Measurements from ENCODE around the gene PALM.

Gene PALM

DNA sequence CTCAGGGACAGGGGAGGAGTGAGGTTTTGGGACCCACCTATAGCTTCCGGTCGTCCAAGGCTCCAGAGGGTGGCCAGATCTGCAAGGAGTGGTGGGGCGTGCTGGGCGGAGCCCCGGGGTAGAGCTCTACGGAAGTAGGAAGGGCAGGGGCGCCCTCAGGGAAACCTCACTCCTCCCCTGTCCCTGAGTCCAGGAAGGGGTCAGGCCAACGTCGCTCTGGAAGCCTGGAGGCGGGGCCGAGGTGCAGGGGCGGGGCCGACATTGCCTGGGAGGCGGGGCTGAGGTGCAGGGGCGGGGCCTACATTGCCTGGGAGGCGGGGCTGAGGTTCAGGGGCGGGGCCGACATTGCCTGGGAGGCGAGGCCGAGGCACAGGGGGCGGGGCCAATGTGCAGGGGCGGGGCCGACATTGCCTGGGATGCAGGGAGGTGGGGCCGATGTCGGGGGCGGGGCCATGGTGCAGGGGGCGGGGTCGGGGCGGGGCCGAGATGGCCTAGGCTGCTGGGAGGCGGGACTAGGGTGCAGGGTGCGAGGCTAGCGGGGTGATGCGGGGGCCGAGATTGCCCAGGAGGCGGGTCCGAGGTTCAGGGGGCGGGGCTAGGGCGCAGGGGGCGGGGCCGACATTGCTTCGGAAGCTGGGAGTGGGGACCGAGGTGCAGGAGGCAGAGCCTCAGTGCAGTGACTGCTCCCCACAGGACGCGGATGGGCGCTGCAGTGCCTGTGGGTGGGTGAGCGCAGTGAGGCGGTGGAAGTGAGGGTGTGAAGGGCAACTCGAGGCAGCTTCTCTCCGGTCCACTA is 4.9 kb upstream of the PALM start:
- TF ChIP-seq CTCF (conservative IDR thresholded peaks at IDR 0.05; ENCODE audit: low read depth, low read length) = no peak
- no peak overlapping the region for H3K4me3 ChIP-seq (ENCODE audit: low read length)
- no peak for DNase-seq (ENCODE audit: low read depth)

- H3K4me3 ChIP-seq (ENCODE audit: low read length) = no peak overlapping the region
- no peak for TF ChIP-seq CTCF (conservative IDR thresholded peaks at IDR 0.05; ENCODE audit: low read depth, low read length)
- no peak for DNase-seq (ENCODE audit: low read depth)
Observed at GRCh38 chr19:704447-704741, 4.3 kb upstream of the PALM start.

DNA sequence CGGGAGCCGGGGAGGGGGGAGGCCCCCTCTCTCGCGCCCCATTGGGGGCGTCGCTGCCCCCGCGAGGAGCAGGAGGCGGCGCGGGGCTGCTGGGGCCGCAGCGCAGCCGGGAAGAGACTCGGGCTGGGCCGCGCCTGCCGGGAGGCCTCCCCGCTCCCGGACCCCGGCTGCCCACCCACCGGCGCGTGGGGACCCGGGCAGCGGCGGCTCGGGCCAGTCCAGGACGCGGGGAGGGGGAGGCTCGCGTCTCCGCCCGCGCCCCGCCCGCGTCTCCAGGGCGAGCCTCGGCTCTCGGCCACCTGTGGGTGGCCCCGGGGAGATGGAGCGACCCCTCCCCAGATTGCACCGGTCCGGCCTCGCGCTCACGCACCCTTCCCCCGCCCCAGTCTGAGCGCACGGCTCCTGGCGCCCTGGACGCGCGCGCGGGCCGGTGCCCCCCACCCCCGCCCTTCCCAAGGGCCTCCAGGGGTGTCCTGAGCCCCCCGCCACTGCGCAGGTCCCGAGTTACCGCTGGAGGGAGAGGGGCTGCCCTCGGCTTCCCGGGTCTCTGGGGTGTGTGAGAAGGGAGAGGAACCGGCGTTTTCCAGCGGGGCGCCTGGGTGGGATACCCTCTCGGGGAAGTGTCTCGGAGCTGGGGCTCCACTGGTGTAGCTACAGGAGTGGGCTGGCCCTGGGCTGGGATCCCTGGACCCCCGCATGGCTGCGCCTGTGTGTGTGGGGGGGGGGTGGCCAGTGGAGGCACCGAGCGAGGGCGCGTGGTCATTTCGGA is 645 bp downstream of the PALM start:
- peak overlapping the region; percentile 52 for H3K4me3 ChIP-seq (ENCODE audit: low read length)

DNA sequence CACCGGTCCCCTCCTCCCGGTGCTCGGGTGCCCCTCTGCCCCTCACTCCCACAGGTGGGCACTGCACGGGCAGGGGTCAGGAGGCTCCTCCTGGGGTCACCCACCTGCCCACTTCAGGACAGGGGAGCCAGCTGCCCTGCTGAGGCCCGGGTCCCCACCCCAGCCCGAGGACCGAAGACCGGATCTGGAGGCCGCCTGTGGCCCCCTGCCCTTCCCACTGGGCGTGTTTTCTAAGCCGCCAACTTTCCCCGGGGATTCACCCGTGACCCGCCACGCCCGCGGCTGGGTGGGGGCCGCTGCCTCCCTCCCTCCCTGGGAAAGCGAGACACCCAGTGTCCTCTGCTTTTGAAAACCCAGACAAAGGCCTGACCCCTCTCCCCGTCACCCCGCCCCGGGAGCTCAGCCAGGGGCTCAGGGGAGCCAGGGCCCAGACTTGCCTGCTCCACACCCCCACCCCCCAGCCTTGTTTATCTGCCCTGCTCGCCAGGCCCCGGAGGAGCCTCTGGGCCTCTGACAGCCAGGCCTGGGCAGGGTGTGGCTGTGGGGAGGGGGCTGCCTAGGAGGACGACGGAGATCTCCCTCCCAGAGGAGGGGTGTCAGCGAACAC is 1.3 kb downstream of the PALM start:
- peak overlapping the region; percentile 52 for H3K4me3 ChIP-seq (ENCODE audit: low read length)
- TF ChIP-seq CTCF (conservative IDR thresholded peaks at IDR 0.05; ENCODE audit: low read depth, low read length) = no peak
- no peak for DNase-seq (ENCODE audit: low read depth)

More for the DNA sequence above, 645 bp downstream of the PALM start:
- no peak for DNase-seq (ENCODE audit: low read depth)
- TF ChIP-seq CTCF (conservative IDR thresholded peaks at IDR 0.05; ENCODE audit: low read depth, low read length) = no peak

DNA sequence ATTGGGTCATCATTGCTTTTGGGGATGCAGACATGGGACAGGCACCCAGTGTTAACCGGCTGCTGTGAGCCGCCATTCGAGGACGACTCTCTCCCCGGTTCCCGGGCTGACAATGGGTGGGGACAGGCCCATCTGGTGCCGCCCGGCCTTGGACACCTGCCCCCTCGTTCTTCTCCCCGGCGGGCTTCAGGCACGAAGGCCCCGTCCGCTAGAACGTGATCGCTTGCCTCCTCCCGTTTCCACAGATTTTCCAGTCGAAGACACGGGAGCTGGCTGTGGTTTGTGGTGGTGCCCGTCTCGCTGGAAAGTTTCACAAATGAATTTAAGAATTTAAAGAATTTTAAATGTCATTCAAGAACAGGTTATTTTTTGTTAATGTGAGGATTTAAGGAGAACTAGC is 2.0 kb downstream of the PALM start:
- TF ChIP-seq CTCF (conservative IDR thresholded peaks at IDR 0.05; ENCODE audit: low read depth, low read length) = no peak
- no peak for DNase-seq (ENCODE audit: low read depth)
- no peak overlapping the region for H3K4me3 ChIP-seq (ENCODE audit: low read length)

- H3K4me3 ChIP-seq (ENCODE audit: low read length) = no peak overlapping the region
- TF ChIP-seq CTCF (conservative IDR thresholded peaks at IDR 0.05; ENCODE audit: low read depth, low read length) = no peak
- DNase-seq (ENCODE audit: low read depth) = no peak
Observed at GRCh38 chr19:711254-711653, 2.5 kb downstream of the PALM start.

All from retinal pigment epithelial cell (primary cell).